ENCODE results near the gene MSX1.

MSX1 gene

GRCh38 chr4:4847011-4847410, 12.5 kb upstream of the MSX1 start:
- H3K27me3 ChIP-seq (ENCODE audit: insufficient read depth, low read depth), result no peaks in the 10 kb centered on the region
- H3K4me2 ChIP-seq, result no peak overlapping the region
- H3K4me1 ChIP-seq (ENCODE audit: low read depth, poor library complexity, severe bottlenecking), result no peaks in the 10 kb centered on the region
- no peaks in the 10 kb centered on the region for H3K36me3 ChIP-seq (ENCODE audit: insufficient read depth)
- H3K79me2 ChIP-seq (ENCODE audit: insufficient read depth, low read depth), result no peaks in the 10 kb centered on the region
- no peak overlapping the region for H3K9ac ChIP-seq
- TF ChIP-seq CTCF (conservative IDR thresholded peaks at IDR 0.05; ENCODE audit: low read depth, low read length), result no peak
- H3K27ac ChIP-seq, result no peak overlapping the region
- H3K4me3 ChIP-seq (IDR thresholded peaks at IDR 0.05; ENCODE audit: insufficient read depth, low read depth, low read length), result no peak overlapping the region
- no peak overlapping the region for H2AFZ ChIP-seq (ENCODE audit: low read depth)
- no peaks in the 10 kb centered on the region for H4K20me1 ChIP-seq (ENCODE audit: insufficient read depth)

DNA sequence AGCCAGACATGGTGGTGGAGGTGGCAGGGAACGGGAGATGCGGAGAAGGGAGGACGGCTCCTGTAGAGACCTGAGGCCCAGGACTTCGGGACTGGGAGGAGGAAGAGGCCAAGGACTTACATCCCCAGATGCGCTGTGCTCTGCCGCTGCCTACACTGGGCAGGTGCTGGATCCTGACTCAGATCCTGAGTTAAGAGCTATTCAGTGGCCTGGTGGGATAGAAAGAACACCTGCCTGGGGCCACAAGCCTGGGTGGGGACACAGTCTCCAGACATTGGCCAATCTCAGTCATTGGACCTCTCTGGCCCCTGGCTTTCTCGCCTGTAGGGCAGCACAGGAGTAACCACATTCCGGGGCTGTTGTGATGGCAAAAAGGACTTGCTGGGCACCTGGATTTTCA, 10.9 kb upstream of the MSX1 start:
- H3K27me3 ChIP-seq (ENCODE audit: insufficient read depth, low read depth), result no peaks in the 10 kb centered on the region
- no peaks in the 10 kb centered on the region for H3K79me2 ChIP-seq (ENCODE audit: insufficient read depth, low read depth)
- H3K9ac ChIP-seq, result no peak overlapping the region
- no peaks in the 10 kb centered on the region for H4K20me1 ChIP-seq (ENCODE audit: insufficient read depth)
- H3K36me3 ChIP-seq (ENCODE audit: insufficient read depth), result no peaks in the 10 kb centered on the region
- H2AFZ ChIP-seq (ENCODE audit: low read depth), result no peak overlapping the region
- H3K4me3 ChIP-seq (IDR thresholded peaks at IDR 0.05; ENCODE audit: insufficient read depth, low read depth, low read length), result no peak overlapping the region
- H3K27ac ChIP-seq, result no peak overlapping the region
- H3K4me2 ChIP-seq, result no peak overlapping the region
- no peaks in the 10 kb centered on the region for H3K4me1 ChIP-seq (ENCODE audit: low read depth, poor library complexity, severe bottlenecking)
- no peak for TF ChIP-seq CTCF (conservative IDR thresholded peaks at IDR 0.05; ENCODE audit: low read depth, low read length)

DNA sequence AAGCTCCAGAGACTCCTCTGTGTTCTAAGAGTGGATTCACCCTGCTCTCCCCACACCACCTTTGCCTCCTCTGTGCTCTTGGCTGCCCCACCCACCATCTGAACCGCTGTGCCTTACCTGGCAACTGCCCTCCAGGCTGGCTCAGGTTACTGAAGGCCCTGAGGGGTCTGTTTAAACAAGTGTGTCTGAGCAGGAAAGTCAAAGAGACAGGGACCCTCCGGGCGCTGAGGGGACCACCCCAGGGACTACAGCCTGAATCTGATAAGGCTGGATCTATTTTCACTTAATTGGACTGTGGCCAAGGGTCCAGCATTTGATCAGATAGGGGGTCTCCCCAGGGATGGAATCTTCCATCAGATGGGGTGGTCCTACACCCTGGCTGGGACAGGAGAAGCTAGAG, 10.4 kb upstream of the MSX1 start:
- Histone ChIP-seq H3K4me1 (ENCODE audit: low read depth, poor library complexity, severe bottlenecking) (no peaks in the 10 kb centered on the region), H3K4me3 (IDR thresholded peaks at IDR 0.05; ENCODE audit: insufficient read depth, low read depth, low read length) (no peak overlapping the region), H2AFZ (ENCODE audit: low read depth) (no peak overlapping the region), H3K36me3 (ENCODE audit: insufficient read depth) (no peaks in the 10 kb centered on the region), H3K27ac (no peak overlapping the region), H3K79me2 (ENCODE audit: insufficient read depth, low read depth) (no peaks in the 10 kb centered on the region), H3K4me2 (no peak overlapping the region), H3K27me3 (ENCODE audit: insufficient read depth, low read depth) (no peaks in the 10 kb centered on the region; the same call in 1 of the 2 replicates), H3K9ac (no peak overlapping the region), H4K20me1 (ENCODE audit: insufficient read depth) (no peaks in the 10 kb centered on the region)
- no peak for TF ChIP-seq CTCF (conservative IDR thresholded peaks at IDR 0.05; ENCODE audit: low read depth, low read length)

DNA sequence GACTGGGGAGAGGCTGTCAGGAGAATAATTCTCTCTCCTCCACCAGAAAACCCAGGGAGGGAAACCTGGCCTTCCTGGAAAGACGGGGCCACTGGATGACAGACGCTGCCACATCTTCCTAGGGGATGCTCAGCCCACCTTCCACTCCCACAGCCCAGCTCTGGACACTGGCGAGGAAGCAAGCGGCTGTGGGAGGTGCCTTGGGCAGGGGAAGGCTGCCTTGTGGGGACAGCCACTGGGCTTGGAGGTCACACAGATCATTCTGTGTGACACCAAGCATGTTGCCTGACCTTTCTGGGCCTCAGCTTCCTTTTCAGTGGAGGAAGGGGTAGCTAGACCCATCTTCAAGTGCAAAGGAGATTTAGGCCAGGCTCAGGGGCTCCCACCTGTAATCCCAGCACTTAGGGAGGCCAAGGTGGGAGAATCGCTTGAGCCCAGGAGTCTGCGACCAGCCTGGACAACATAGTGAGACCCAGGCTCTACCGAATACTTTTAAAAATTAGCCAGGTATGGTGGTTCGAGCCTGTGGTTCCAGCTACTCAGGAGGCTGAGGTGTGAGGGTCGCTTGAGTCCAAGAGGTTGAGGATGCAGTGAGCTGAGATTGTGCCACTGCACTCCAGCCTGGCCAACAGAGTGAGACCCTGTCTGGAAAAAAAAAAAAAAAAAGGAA, 9.8 kb upstream of the MSX1 start:
- Histone ChIP-seq H3K9ac (no peak overlapping the region), H3K4me3 (IDR thresholded peaks at IDR 0.05; ENCODE audit: insufficient read depth, low read depth, low read length) (no peak overlapping the region), H3K27me3 (ENCODE audit: insufficient read depth, low read depth) (no peaks in the 10 kb centered on the region; the same call in 1 of the 2 replicates), H3K36me3 (ENCODE audit: insufficient read depth) (no peaks in the 10 kb centered on the region), H2AFZ (ENCODE audit: low read depth) (no peak overlapping the region), H3K4me2 (no peak overlapping the region), H3K4me1 (ENCODE audit: low read depth, poor library complexity, severe bottlenecking) (no peaks in the 10 kb centered on the region), H3K79me2 (ENCODE audit: insufficient read depth, low read depth) (no peaks in the 10 kb centered on the region), H3K27ac (no peak overlapping the region), H4K20me1 (ENCODE audit: insufficient read depth) (no peaks in the 10 kb centered on the region)
- no peak for TF ChIP-seq CTCF (conservative IDR thresholded peaks at IDR 0.05; ENCODE audit: low read depth, low read length)
